Activated CD4-positive, alpha-beta T cell treated with anti-CD3 and anti-CD28 coated beads for 36 hours (primary cell): ENCODE data around the gene FAM219B. TPM values are rescaled to one million over a fixed set of nuclear protein-coding genes. Genes with fewer than 3 reads are reported as not detected.

ENCODE experiments used
- ATAC-seq: fragments of 200-7000 bp; cut with Tn5 transposase; one replicate; pipeline ENCODE4 v1.10.0; 2021; ENCODE audit warnings: mild to moderate bottlenecking, moderate library complexity
- CTCF ChIA-PET: fragments of 350-600 bp; sonication (Branson Sonifier 250); formaldehyde crosslinking; loops from one replicate; lab custom pipeline; 2021; ENCODE audit warnings: antibody characterized with exemption; lab: Charles Lee
- POLR2A ChIA-PET: fragments of 350-600 bp; sonication (Branson Sonifier 250); formaldehyde crosslinking; loops from one replicate; lab custom pipeline; 2021; ENCODE audit warnings: antibody characterized with exemption, inconsistent platforms; lab: Charles Lee
- DNase-seq: peaks from one replicate; pipeline ENCODE4 v3.0.0-alpha.2; 2020
- H3K27ac Mint-ChIP-seq: one replicate; pipeline ENCODE4 v1.8.0; 2021; ENCODE audit warnings: mixed read lengths
- H3K27me3 Mint-ChIP-seq: one replicate; pipeline ENCODE4 v1.8.0; 2021; ENCODE audit warnings: mixed read lengths
- H3K36me3 Mint-ChIP-seq: one replicate; pipeline ENCODE4 v1.8.0; 2021; ENCODE audit warnings: low read depth, mixed read lengths
- H3K4me1 Mint-ChIP-seq: one replicate; pipeline ENCODE4 v1.8.0; 2021; ENCODE audit warnings: mixed read lengths
- H3K4me3 Mint-ChIP-seq: one replicate; pipeline ENCODE4 v1.8.0; 2021; ENCODE audit warnings: mild to moderate bottlenecking, moderate library complexity, mixed read lengths
- H3K9me3 Mint-ChIP-seq: one replicate; pipeline ENCODE4 v1.8.0; 2021; ENCODE audit warnings: low read depth, mixed read lengths
- intact Hi-C, 2 experiments: fragments of 100-400 bp; cut with DNase I in 1 of 2; cut with micrococcal nuclease in 1 of 2; formaldehyde crosslinking; loops; one replicate each; pipeline versions ENCODE4 v1.14.2 to v1.15.1; 2022 to 2024; cut with DNase I, micrococcal nuclease
- total RNA-seq, 2 experiments: library from RNA; stranded (reverse); gene quantifications; one replicate each; pipeline ENCODE4 v1.2.3, GENCODE V29; 2021

Gene FAM219B
- total RNA-seq, 2 experiments from 2014 or later = 39.3 to 49.7 TPM

GRCh38 chr15:74884428-74885223, 22.0 kb downstream of the FAM219B start:
- ChIA-PET CTCF (interaction anchor here (1.5 to 2.8 kb wide), 3 partner anchors 14 to 17 kb away, joined by 6 to 11 read pairs (median 7); no protein-coding TSS in a partner anchor), POLR2A (no interaction called here)
- ATAC-seq (no peak), DNase-seq (no peak)
- no peak overlapping the region for H3K4me3 Mint-ChIP-seq
- H3K36me3 Mint-ChIP-seq = no peaks in the 10 kb centered on the region
- no peaks in the 10 kb centered on the region for H3K9me3 Mint-ChIP-seq
- no peaks in the 10 kb centered on the region for H3K27me3 Mint-ChIP-seq
- peaks cover 10% of the 10 kb centered on the region for H3K4me1 Mint-ChIP-seq
- intact Hi-C loops = no loop called here
- no peak overlapping the region for H3K27ac Mint-ChIP-seq

GRCh38 chr15:74882528-74882927, 24.1 kb downstream of the FAM219B start:
- no peaks in the 10 kb centered on the region for H3K36me3 Mint-ChIP-seq
- POLR2A ChIA-PET = no interaction called here

GRCh38 chr15:74878273-74878672, 28.4 kb downstream of the FAM219B start:
- H3K27me3 Mint-ChIP-seq = no peaks in the 10 kb centered on the region
- ATAC-seq (no peak), DNase-seq (no peak)
- H3K4me1 Mint-ChIP-seq = peaks cover 4% of the 10 kb centered on the region
- no peaks in the 10 kb centered on the region for H3K9me3 Mint-ChIP-seq
- no peak overlapping the region for H3K27ac Mint-ChIP-seq
- ChIA-PET CTCF (interaction anchor here (0.9 kb wide), 1 partner anchor 60 kb away, joined by 3 read pairs; no protein-coding TSS in a partner anchor), POLR2A (no interaction called here)
- no peak overlapping the region for H3K4me3 Mint-ChIP-seq
- no peaks in the 10 kb centered on the region for H3K36me3 Mint-ChIP-seq
- intact Hi-C loops = loop anchor here (10.0 kb wide), 3 partner anchors 57 to 883 kb away; partner anchors contain the start of genes C15orf39 (in 1 of the 2), COX5A (in 1 of the 2), PML (in 1 of the 2) and STOML1 (in 1 of the 2)

More at GRCh38 chr15:74882528-74882927, 24.1 kb downstream of the FAM219B start:
- no peak for ATAC-seq
- CTCF ChIA-PET = interaction anchor here (0.7 to 2.8 kb wide), 6 partner anchors 9 to 580 kb away, joined by 3 to 11 read pairs (median 5); partner anchors contain the start of gene SCAMP2
- Mint-ChIP-seq H3K27me3 (no peaks in the 10 kb centered on the region), H3K4me1 (no peaks in the 10 kb centered on the region), H3K27ac (no peak overlapping the region), H3K4me3 (no peak overlapping the region), H3K9me3 (no peaks in the 10 kb centered on the region)
- no peak for DNase-seq
- intact Hi-C loops = no loop called here

- no peaks in the 10 kb centered on the region for H3K27me3 Mint-ChIP-seq
- H3K9me3 Mint-ChIP-seq = no peaks in the 10 kb centered on the region
- ChIA-PET CTCF (interaction anchor here (0.5 to 1.3 kb wide), 6 partner anchors 9 to 149 kb away, joined by 3 read pairs; partner anchors contain the start of gene CYP1A1), POLR2A (no interaction called here)
- peaks cover 13% of the 10 kb centered on the region for H3K36me3 Mint-ChIP-seq
- H3K4me3 Mint-ChIP-seq = peak overlapping the region; percentile 87
- peak; percentile 43 for DNase-seq
- intact Hi-C loops = loop anchor here (1.0 to 10.0 kb wide), 16 partner anchors 15 to 879 kb away; partner anchors contain the start of genes COX5A (in 2 of the 2), ARID3B (in 1 of the 2), C15orf39 (in 1 of the 2) and CLK3 (in 1 of the 2)
- no peak for ATAC-seq
- peaks cover 42% of the 10 kb centered on the region for H3K4me1 Mint-ChIP-seq
- peak overlapping the region; percentile 79 for H3K27ac Mint-ChIP-seq
These were observed 32.8 kb downstream of the FAM219B start for GRCh38 chr15:74873756-74874424.

- Mint-ChIP-seq H3K27ac (peak within 1 kb of the TSS; percentile 87), H3K36me3 (peaks cover 15% of the 10 kb centered on the region), H3K27me3 (no peaks in the 10 kb centered on the region), H3K4me1 (peaks cover 48% of the 10 kb centered on the region), H3K4me3 (peak within 1 kb of the TSS; percentile 87), H3K9me3 (no peaks in the 10 kb centered on the region)
- ATAC-seq (peak; percentile 84), DNase-seq (peak; percentile 94)
- intact Hi-C loops = loop anchor here (1.0 to 10.0 kb wide), 16 partner anchors 16 to 878 kb away; partner anchors contain the start of genes COX5A (in 2 of the 2), ARID3B (in 1 of the 2), C15orf39 (in 1 of the 2) and CLK3 (in 1 of the 2)
- ChIA-PET POLR2A (no interaction called here), CTCF (interaction anchor here (0.6 to 1.3 kb wide), 5 partner anchors 10 to 80 kb away, joined by 3 read pairs; no protein-coding TSS in a partner anchor)
These were observed 33.5 kb downstream of the FAM219B start, which contains the start of gene SCAMP2 for GRCh38 chr15:74873036-74873755. TSS of gene SCAMP2 (minus strand) at chr15:74873365. CDS start at chr15:74873255, 110 bp downstream.

GRCh38 chr15:74872702-74873035, 34.0 kb downstream of the FAM219B start:
- intact Hi-C loops = loop anchor here (1.0 to 10.0 kb wide), 16 partner anchors 17 to 878 kb away; partner anchors contain the start of genes COX5A (in 2 of the 2), ARID3B (in 1 of the 2), C15orf39 (in 1 of the 2) and CLK3 (in 1 of the 2)
- H3K4me1 Mint-ChIP-seq = peaks cover 54% of the 10 kb centered on the region
- H3K27ac Mint-ChIP-seq = peak overlapping the region; percentile 87
- H3K36me3 Mint-ChIP-seq = peaks cover 20% of the 10 kb centered on the region
- peak overlapping the region; percentile 87 for H3K4me3 Mint-ChIP-seq
- ATAC-seq = no peak
- POLR2A ChIA-PET = no interaction called here
- CTCF ChIA-PET = interaction anchor here (0.7 kb wide), 1 partner anchor 62 kb away, joined by 4 read pairs; no protein-coding TSS in a partner anchor
- no peaks in the 10 kb centered on the region for H3K9me3 Mint-ChIP-seq
- no peaks in the 10 kb centered on the region for H3K27me3 Mint-ChIP-seq
- no peak for DNase-seq

- Mint-ChIP-seq H3K36me3 (peaks cover 28% of the 10 kb centered on the region), H3K9me3 (no peaks in the 10 kb centered on the region), H3K27ac (peak overlapping the region; percentile 89), H3K4me1 (peaks cover 73% of the 10 kb centered on the region), H3K4me3 (peak overlapping the region; percentile 54), H3K27me3 (no peaks in the 10 kb centered on the region)
- intact Hi-C loops = loop anchor here (1.0 to 10.0 kb wide), 5 partner anchors 27 to 876 kb away; partner anchors contain the start of genes C15orf39 (in 1 of the 2), COX5A (in 1 of the 2), PML (in 1 of the 2) and STOML1 (in 1 of the 2)
- CTCF ChIA-PET = interaction anchor here (0.6 to 4.3 kb wide), 18 partner anchors 12 to 236 kb away, joined by 3 to 38 read pairs (median 4); partner anchors contain the start of genes FAM219B and ULK3
- no peak for DNase-seq
- POLR2A ChIA-PET = interaction anchor here (0.5 to 1.9 kb wide), 8 partner anchors 12 to 1252 kb away, joined by 3 to 12 read pairs (median 4); partner anchors contain the start of genes FAM219B and MPI
- no peak for ATAC-seq
These were observed 36.0 kb downstream of the FAM219B start for GRCh38 chr15:74870436-74871215.

GRCh38 chr15:74869726-74870407, 36.8 kb downstream of the FAM219B start:
- ATAC-seq = peak; percentile 59
- intact Hi-C loops = loop anchor here (1.0 to 10.0 kb wide), 5 partner anchors 27 to 875 kb away; partner anchors contain the start of genes C15orf39 (in 1 of the 2), COX5A (in 1 of the 2), PML (in 1 of the 2) and STOML1 (in 1 of the 2)

GRCh38 chr15:74869372-74869725, 37.3 kb downstream of the FAM219B start:
- ChIA-PET CTCF (interaction anchor here (0.7 to 4.3 kb wide), 12 partner anchors 13 to 156 kb away, joined by 3 to 38 read pairs (median 3); partner anchors contain the start of genes FAM219B and ULK3), POLR2A (interaction anchor here (0.5 to 1.9 kb wide), 7 partner anchors 10 to 200 kb away, joined by 3 to 12 read pairs (median 5); partner anchors contain the start of genes CSK, FAM219B, MPI and RPP25)
- Mint-ChIP-seq H3K9me3 (no peaks in the 10 kb centered on the region), H3K36me3 (peaks cover 29% of the 10 kb centered on the region), H3K27ac (peak overlapping the region; percentile 89), H3K27me3 (no peaks in the 10 kb centered on the region), H3K4me3 (peak overlapping the region; percentile 54), H3K4me1 (peaks cover 83% of the 10 kb centered on the region)
- ATAC-seq (no peak), DNase-seq (no peak)
- intact Hi-C loops = no loop called here

More at GRCh38 chr15:74869726-74870407, 36.8 kb downstream of the FAM219B start:
- H3K4me1 Mint-ChIP-seq = peaks cover 79% of the 10 kb centered on the region
- no peaks in the 10 kb centered on the region for H3K9me3 Mint-ChIP-seq
- H3K4me3 Mint-ChIP-seq = peak overlapping the region; percentile 54
- ChIA-PET CTCF (interaction anchor here (0.5 to 4.3 kb wide), 19 partner anchors 11 to 498 kb away, joined by 3 to 38 read pairs (median 3); partner anchors contain the start of genes FAM219B and ULK3), POLR2A (interaction anchor here (0.5 to 1.9 kb wide), 12 partner anchors 11 to 1253 kb away, joined by 3 to 12 read pairs (median 4); partner anchors contain the start of genes CSK, FAM219B, MPI and RPP25)
- peak overlapping the region; percentile 89 for H3K27ac Mint-ChIP-seq
- DNase-seq = peak; percentile 69
- peaks cover 29% of the 10 kb centered on the region for H3K36me3 Mint-ChIP-seq
- no peaks in the 10 kb centered on the region for H3K27me3 Mint-ChIP-seq
